Neural progenitor cell (in vitro differentiated cells): ENCODE measurements around the gene THBS1.

Source experiments
- CTCF ChIP-seq: fragments of 200-600 bp; sonication (generic); IDR thresholded peaks from 2 replicates; pipeline ENCODE4 v1.5.1; 2017; ENCODE audit warnings: antibody characterized with exemption, mild to moderate bottlenecking
- EZH2 ChIP-seq: fragments of 200-600 bp; sonication (generic); IDR thresholded peaks from 2 replicates; pipeline ENCODE4 v1.6.1; 2017; ENCODE audit warnings: antibody characterized with exemption, mild to moderate bottlenecking, moderate library complexity
- EZH2phosphoT487 ChIP-seq: fragments of 200-600 bp; sonication (generic); IDR thresholded peaks from 2 replicates; pipeline ENCODE4 v1.6.1; 2017; ENCODE audit warnings: antibody characterized with exemption

DNA sequence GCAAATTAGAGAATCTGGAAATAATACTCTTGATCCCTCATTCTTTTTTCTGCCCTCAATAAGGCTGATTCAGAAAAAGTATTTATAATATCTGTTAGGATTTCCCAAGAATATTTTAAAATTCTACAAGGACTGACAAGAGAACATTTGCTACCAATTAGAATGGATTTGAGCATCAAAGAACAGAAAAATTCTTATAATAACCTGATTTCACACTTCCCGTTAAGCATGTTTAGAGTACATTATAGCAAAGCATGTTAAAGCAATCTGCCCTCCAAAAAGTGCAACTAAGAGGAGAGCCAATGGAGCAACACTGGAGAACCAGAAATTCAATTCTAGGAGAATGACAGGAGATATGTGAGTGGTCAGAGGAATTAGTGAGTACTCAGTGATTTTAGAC is 57.2 kb downstream of the THBS1 start:
- no peak for TF ChIP-seq CTCF
- no peak for TF ChIP-seq EZH2
- no peak for TF ChIP-seq EZH2phosphoT487
